Upper lobe of left lung (tissue), 6 donors: Measurements from ENCODE around the gene NKAP. TPM values are rescaled to one million over a fixed set of nuclear protein-coding genes. Genes with fewer than 3 reads are reported as not detected.

Source experiments
- ATAC-seq, 2 donors: fragments of 200-7000 bp; cut with Tn5 transposase; one replicate each; pipeline ENCODE4 v1.9.1; 2022; ENCODE audit warnings: mild to moderate bottlenecking in 2 of 2, moderate library complexity in 2 of 2; ENCODE audit not compliant: low FRiP score in 2 of 2
- DNase-seq, 2 donors: peaks; one replicate each; pipeline ENCODE4 v3.0.0-alpha.2; 2019 to 2020
- H3K27ac ChIP-seq, 4 donors: fragments of 200-600 bp; sonication (generic); one replicate each; pipeline ENCODE4 v1.5.1; 2016 to 2019
- H3K27me3 ChIP-seq, 4 donors: fragments of 200-600 bp; sonication (generic); one replicate each; pipeline ENCODE4 v1.5.1; 2017 to 2019
- H3K36me3 ChIP-seq, 4 donors: fragments of 200-600 bp; sonication (generic); one replicate each; pipeline ENCODE4 v1.5.1; 2016 to 2019
- H3K4me1 ChIP-seq, 4 donors: fragments of 200-600 bp; sonication (generic); one replicate each; pipeline ENCODE4 v1.5.1; 2018 to 2019
- H3K4me3 ChIP-seq, 4 donors: fragments of 200-600 bp; sonication (generic); one replicate each; pipeline ENCODE4 v1.5.1; 2017 to 2019; ENCODE audit warnings: mild to moderate bottlenecking in 2 of 4, moderate library complexity in 1 of 4
- H3K9me3 ChIP-seq, 4 donors: fragments of 200-600 bp; sonication (generic); one replicate each; pipeline ENCODE4 v1.5.1; 2018 to 2019
- CTCF ChIP-seq, 6 experiments: fragments of 450-650 bp in 4 of 6; fragments of 200-600 bp in 2 of 6; sonication (generic) in 2 of 6; IDR thresholded peaks; one replicate each; pipeline ENCODE4 v1.5.1; 2016 to 2019; ENCODE audit warnings: antibody characterized with exemption in 6 of 6
- EP300 ChIP-seq, 4 donors: sonication (generic); formaldehyde crosslinking; IDR thresholded peaks; one replicate each; pipeline ENCODE4 v1.5.1; 2017; ENCODE audit warnings: antibody characterized with exemption in 4 of 4, control low read depth in 2 of 4
- POLR2A ChIP-seq, 4 donors: fragments of 450-650 bp; IDR thresholded peaks; one replicate each; pipeline ENCODE4 v1.5.1; 2016 to 2017; ENCODE audit warnings: antibody characterized with exemption in 4 of 4, mild to moderate bottlenecking in 2 of 4
- POLR2AphosphoS5 ChIP-seq, 2 donors: sonication (generic); formaldehyde crosslinking; IDR thresholded peaks; one replicate each; pipeline ENCODE4 v1.5.1; 2017; ENCODE audit warnings: antibody characterized with exemption in 2 of 2
- WGBS, 2 donors: methylation state at CpG; one replicate each; pipeline ENCODE4 v1.1.5; 2017 to 2018; 5-methylcytosine and 5-hydroxymethylcytosine counted together
- total RNA-seq, 6 donors: library from RNA; depleted of rRNA in 4 of 6; stranded (reverse); fragments of >200 nt in 4 of 6; gene quantifications; one replicate each; pipeline versions ENCODE4 v1.1.0 to v1.2.1, GENCODE V29; 2016 to 2021
- donor health status: DM: no; HTN: no; CAD: no; lungs with moderate emphysema.
- donor health status: DM: no; HTN: yes; CAD: no; lungs with severe emphysema.

The NKAP gene
- total RNA-seq, result 10 to 100 TPM in 1 of 6 donors, 1 to 10 TPM in 5; 5.8 to 14.7 (median 7.7) TPM

- peak within 1 kb of the TSS; percentile 84 to 92 (median 88) for H3K27ac ChIP-seq
- H3K4me1 ChIP-seq, result peaks cover 5 to 15% (median 10%) of the 10 kb centered on the region in 4 donors
- ATAC-seq, result peak; percentile 94 to 99
- peak; percentile 78 to 89 for DNase-seq
- WGBS, 2 donors, result 0 to 41% methylated on average over 4 to 48 of the region's 59 CpGs
- no peaks in the 10 kb centered on the region for H3K9me3 ChIP-seq
- H3K27me3 ChIP-seq, result no peaks in the 10 kb centered on the region
- H3K4me3 ChIP-seq, result peak within 1 kb of the TSS; percentile 42 to 78 (median 64)
- H3K36me3 ChIP-seq, result no peaks in the 10 kb centered on the region
- peak; percentile 56 to 70 for TF ChIP-seq POLR2AphosphoS5 (IDR thresholded peaks at IDR 0.05)
- peak in 1 of 4 donors; percentile 3 for TF ChIP-seq EP300 (IDR thresholded peaks at IDR 0.05)
- TF ChIP-seq CTCF (IDR thresholded peaks at IDR 0.05), result peak in 1 of 6 experiments; percentile 8
- peak in 3 of 4 donors; percentile 28 to 65 (median 46) for TF ChIP-seq POLR2A (IDR thresholded peaks at IDR 0.05)
These were observed at the start of gene NKAP for GRCh38 chrX:119943185-119943988. TSS of gene NKAP (minus strand) at chrX:119943751. CDS start at chrX:119943605, 146 bp downstream.

GRCh38 chrX:119991005-119991787 is 47.6 kb upstream of the NKAP start:
- no peaks in the 10 kb centered on the region for H3K36me3 ChIP-seq
- TF ChIP-seq POLR2A (IDR thresholded peaks at IDR 0.05) (no peak), EP300 (IDR thresholded peaks at IDR 0.05) (no peak), CTCF (IDR thresholded peaks at IDR 0.05) (no peak), POLR2AphosphoS5 (IDR thresholded peaks at IDR 0.05) (no peak)
- H3K27me3 ChIP-seq, result peaks cover 0 to 3% (median 0%) of the 10 kb centered on the region in 4 donors
- H3K4me3 ChIP-seq, result peak overlapping the region in 3 of 4 donors; percentile 27 to 33 (median 28)
- DNase-seq, result no peak
- WGBS, 2 donors, result 28 to 32% methylated on average over 4 to 48 of the region's 48 CpGs
- H3K4me1 ChIP-seq, result peaks cover 9 to 17% (median 12%) of the 10 kb centered on the region in 4 donors
- peak in 1 of 2 donors; percentile 51 for ATAC-seq
- no peaks in the 10 kb centered on the region for H3K9me3 ChIP-seq
- H3K27ac ChIP-seq, result no peak overlapping the region

GRCh38 chrX:119990556-119991004 is 47.0 kb upstream of the NKAP start:
- DNase-seq (peak in 1 of 2 donors; percentile 55), ATAC-seq (peak in 1 of 2 donors; percentile 15)
- peak overlapping the region in 3 of 4 donors; percentile 27 to 33 (median 28) for H3K4me3 ChIP-seq
- H3K27ac ChIP-seq, result no peak overlapping the region
- WGBS, 2 donors, result 49% methylated on average over 34 of the region's 34 CpGs; no CpG with 5 or more reads in 1 of the 2 donors
- H3K36me3 ChIP-seq, result no peaks in the 10 kb centered on the region
- H3K9me3 ChIP-seq, result no peaks in the 10 kb centered on the region
- TF ChIP-seq POLR2AphosphoS5 (IDR thresholded peaks at IDR 0.05) (no peak), EP300 (IDR thresholded peaks at IDR 0.05) (no peak), POLR2A (IDR thresholded peaks at IDR 0.05) (no peak), CTCF (IDR thresholded peaks at IDR 0.05) (no peak)
- H3K4me1 ChIP-seq, result peaks cover 9 to 17% (median 12%) of the 10 kb centered on the region in 4 donors
- H3K27me3 ChIP-seq, result peaks cover 0 to 3% (median 0%) of the 10 kb centered on the region in 4 donors

- WGBS, 2 donors, result 8 to 39% methylated on average over 2 to 14 of the region's 18 CpGs
- ATAC-seq (peak in 1 of 2 donors; percentile 10), DNase-seq (no peak)
- H3K4me1 ChIP-seq, result peaks cover 9 to 17% (median 12%) of the 10 kb centered on the region in 4 donors
- peaks cover 0 to 3% (median 0%) of the 10 kb centered on the region in 4 donors for H3K27me3 ChIP-seq
- no peak overlapping the region for H3K27ac ChIP-seq
- H3K9me3 ChIP-seq, result no peaks in the 10 kb centered on the region
- TF ChIP-seq EP300 (IDR thresholded peaks at IDR 0.05) (no peak), POLR2A (IDR thresholded peaks at IDR 0.05) (no peak), CTCF (IDR thresholded peaks at IDR 0.05) (no peak), POLR2AphosphoS5 (IDR thresholded peaks at IDR 0.05) (no peak)
- no peaks in the 10 kb centered on the region for H3K36me3 ChIP-seq
- peak overlapping the region in 2 of 4 donors; percentile 27 to 33 for H3K4me3 ChIP-seq
These were observed 46.5 kb upstream of the NKAP start for GRCh38 chrX:119989905-119990555.
